Uterus (tissue), 2 donors: ENCODE data around the gene RAB3GAP1.

Experiments used
- CTCF ChIP-seq, 4 experiments: fragments of 200-600 bp in 2 of 4; fragments of 450-650 bp in 2 of 4; sonication (generic) in 2 of 4; IDR thresholded peaks; one replicate each; pipeline ENCODE4 v1.5.1; 2016 to 2019; ENCODE audit warnings: antibody characterized with exemption in 4 of 4, mild to moderate bottlenecking in 2 of 4, moderate library complexity in 1 of 4
- POLR2A ChIP-seq, 2 donors: fragments of 450-650 bp; IDR thresholded peaks; one replicate each; pipeline ENCODE4 v1.6.1; 2016; ENCODE audit warnings: antibody characterized with exemption in 2 of 2, mild to moderate bottlenecking in 1 of 2, moderate library complexity in 1 of 2

- TF ChIP-seq CTCF (IDR thresholded peaks at IDR 0.05): no peak
- no peak for TF ChIP-seq POLR2A (IDR thresholded peaks at IDR 0.05)
These were observed 111.2 kb downstream of the RAB3GAP1 start for GRCh38 chr2:135163306-135163705.
